GM18868 (cell line): ENCODE results near the gene DEGS2.
"Not testable (repeated sequence)": the region's sequence is repeated elsewhere in the genome, so short reads cannot be mapped to it uniquely, and the experiment has no call there.

Experiments
- ATAC-seq: cut with Tn5 transposase; IDR thresholded peaks from one replicate; pipeline ENCODE4 v1.9.1; 2021; ENCODE audit warnings: mild to moderate bottlenecking, moderate library complexity; ENCODE audit not compliant: unreplicated experiment

Gene DEGS2

DNA sequence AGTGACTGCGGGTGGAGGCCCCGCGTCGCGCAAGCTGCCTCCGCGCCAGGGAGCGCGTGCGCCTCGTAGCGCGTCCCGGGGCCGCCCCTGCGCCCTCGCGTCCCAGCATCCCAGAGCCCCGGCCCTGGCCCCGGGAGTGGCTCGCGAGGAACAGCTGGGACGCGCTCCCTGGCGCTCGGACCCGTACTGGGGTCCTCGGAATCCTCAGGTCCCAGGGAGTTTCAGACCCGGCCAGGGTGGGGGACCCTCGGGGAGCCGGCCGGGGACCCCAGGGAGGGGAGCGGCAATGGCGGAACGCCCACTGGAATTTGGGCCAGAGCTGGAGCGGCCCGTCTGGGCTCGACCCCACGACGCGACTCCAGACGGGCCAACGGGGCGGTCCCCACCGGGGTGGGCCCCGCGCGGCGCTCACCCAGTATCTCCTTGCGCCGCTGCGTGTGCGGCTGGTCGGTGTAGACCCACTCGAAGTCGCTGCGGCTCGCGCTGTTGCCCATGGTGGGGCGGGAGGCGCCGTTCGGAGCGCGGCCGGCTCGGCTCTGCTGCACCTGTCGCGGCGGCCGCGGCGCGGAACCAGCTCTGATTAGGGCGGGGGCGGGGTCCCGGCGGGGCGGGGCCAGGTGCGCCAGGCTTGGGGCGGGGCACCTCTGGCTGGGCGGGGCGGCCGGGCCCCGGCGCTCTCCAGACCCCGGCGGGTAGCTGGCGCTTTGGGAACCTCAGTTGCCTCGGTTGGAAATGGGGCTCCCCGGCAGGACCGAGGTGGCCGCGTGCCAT lies at the start of gene DEGS2:
TSS of gene DEGS2 (minus strand) at position 552 of the 771 bp plus-strand sequence. CDS start at position 494, 58 bp downstream.
- ATAC-seq, result peak; percentile 61

DNA sequence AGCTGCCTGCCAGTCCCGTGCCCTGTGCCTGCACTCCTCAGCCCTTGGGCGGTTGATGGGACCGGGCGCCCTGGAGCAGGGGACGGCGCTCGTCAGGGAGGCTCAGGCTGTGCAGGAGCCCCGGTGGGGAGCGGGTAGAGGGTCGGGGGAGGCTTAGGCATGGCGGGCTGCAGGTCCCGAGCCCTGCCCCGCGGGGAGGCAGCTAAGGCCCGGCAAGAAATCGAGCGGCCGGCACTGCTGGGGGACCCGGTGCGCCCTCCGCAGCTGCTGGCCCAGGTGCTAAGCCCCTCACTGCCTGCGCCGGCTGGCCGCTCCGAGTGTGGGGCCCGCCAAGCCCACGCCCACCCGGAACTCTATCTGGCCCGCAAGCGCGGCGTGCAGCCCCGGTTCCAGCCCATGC lies 48.7 kb upstream of the DEGS2 start:
- not testable (repeated sequence) for ATAC-seq

DNA sequence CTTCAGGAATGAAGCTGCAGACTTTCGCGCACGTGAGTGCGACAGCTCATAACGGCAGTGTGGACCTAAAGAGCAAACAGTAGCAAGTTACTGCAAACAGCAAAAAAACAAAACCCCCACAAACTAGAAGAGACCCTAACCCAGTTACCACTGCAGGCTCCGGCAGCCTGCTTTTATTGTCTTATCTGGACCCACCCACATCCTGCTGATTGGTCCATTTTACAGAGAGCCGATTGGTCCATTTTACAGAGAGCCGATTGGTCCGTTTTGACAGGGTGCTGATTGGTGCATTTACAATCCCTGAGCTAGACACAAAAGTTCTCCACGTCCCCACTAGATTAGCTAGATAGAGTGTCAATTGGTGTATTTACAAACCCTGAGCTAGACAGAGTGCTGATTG lies 48.1 kb upstream of the DEGS2 start:
- not testable (repeated sequence) for ATAC-seq

DNA sequence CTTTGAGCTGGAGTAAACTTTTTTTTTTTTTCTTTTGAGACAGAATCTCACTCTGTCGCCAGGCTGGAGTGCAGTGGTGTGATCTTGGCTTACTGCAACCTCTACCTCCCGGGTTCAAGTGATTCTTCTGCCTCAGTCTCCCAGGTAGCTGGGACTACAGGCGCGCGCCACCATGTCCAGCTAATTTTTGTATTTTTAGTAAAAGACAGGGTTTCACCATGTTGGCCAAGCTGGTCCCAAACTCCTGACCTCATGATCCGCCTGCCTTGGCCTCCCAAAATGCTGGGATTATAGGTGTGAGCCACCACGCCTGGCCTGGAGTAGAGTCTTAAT lies 45.4 kb upstream of the DEGS2 start:
- ATAC-seq, result not testable (repeated sequence)

DNA sequence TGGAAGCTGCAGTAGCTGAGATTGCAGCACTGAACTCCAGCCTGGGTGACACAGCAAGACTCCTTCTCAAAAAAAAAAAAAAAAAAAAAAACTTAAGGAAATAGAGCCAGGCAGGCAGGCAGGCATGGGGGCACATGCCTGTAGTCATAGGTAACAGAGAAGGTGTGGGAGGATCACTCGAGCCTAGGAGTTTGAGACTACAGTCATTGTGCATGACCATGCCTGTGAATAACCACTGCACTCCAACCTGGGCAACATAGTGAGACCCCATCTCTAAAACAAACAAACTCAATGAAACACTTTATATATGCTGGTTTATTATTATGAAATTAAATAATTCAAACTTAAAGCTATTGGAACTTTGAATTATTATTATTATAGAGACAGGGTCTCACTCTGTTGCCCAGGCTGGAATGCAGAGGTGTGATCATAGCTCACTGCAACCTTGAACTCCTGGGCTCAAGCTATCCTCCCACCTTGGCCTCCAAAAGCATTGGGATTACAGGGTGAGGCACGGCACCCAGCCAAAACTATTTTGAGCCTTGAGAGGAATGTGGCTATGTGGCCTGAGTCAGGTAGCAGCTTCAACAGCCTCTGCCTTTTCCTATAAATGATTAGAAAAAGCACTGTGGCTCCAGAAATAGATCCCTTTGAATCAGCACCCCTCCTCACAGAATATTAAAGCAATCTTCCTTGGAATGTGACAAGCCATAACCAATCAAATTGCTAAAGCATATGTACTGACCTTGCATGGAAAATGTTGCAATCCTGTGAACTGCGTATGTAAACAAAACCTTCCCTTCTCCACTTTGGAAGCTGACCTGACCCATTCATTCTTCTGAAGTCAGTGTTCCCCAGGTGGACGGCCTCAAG lies 44.8 kb upstream of the DEGS2 start:
- ATAC-seq, result no peak

GRCh38 chr14:100203146-100203545 lies 43.7 kb upstream of the DEGS2 start:
- no peak for ATAC-seq

GRCh38 chr14:100202712-100203111 lies 43.3 kb upstream of the DEGS2 start:
- ATAC-seq, result no peak

DNA sequence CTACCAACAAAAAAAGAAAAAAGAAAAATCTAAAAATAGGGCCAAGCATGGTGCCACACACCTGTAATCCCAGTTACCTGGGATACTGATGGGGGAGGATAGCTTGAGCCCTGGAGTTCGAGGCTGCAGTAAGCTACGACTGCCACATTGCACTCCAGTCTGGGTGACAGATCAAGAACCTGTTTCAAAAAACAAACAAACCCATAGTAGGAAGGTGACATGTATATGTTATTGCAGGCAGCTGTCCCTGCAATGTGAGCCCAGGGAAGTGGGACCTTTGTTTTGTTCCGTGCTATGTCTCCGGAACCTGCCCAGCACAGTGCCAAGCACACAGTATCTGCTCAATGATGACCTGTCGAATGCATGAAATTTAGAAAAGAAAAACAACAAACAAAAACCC lies 42.3 kb upstream of the DEGS2 start:
- no peak for ATAC-seq

- no peak for ATAC-seq
Measured at GRCh38 chr14:100200311-100200710, 40.9 kb upstream of the DEGS2 start.

DNA sequence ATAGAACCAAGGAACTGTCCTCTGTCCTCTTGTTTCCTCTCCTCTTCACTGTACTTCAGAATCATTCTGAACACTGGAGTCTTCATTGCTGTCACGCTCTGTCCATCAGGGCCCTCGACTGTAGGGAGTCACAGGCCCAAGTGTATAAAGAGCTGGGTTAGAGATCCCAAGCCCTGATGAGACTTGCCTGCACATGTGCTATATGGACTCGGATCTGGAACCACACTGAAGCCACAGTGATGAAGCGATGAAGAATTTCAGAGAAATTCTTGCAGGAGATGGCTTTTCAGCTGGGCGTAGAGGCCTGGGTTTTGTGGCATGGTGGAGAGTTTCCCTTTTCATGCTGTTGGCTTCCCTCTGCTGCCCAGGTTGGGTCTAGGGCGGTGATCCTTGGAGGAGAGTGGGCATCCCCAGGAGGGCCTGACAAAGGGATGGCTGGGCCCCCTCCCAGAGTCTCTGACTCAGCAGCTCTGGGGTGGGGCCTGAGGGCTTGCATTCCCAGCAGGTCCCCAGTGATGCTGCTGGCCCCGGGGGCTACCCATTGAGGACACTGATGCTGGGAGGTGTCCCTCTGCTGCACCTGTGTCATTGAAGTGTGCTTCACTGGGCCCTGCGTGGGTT lies 39.9 kb upstream of the DEGS2 start:
- ATAC-seq, result no peak

DNA sequence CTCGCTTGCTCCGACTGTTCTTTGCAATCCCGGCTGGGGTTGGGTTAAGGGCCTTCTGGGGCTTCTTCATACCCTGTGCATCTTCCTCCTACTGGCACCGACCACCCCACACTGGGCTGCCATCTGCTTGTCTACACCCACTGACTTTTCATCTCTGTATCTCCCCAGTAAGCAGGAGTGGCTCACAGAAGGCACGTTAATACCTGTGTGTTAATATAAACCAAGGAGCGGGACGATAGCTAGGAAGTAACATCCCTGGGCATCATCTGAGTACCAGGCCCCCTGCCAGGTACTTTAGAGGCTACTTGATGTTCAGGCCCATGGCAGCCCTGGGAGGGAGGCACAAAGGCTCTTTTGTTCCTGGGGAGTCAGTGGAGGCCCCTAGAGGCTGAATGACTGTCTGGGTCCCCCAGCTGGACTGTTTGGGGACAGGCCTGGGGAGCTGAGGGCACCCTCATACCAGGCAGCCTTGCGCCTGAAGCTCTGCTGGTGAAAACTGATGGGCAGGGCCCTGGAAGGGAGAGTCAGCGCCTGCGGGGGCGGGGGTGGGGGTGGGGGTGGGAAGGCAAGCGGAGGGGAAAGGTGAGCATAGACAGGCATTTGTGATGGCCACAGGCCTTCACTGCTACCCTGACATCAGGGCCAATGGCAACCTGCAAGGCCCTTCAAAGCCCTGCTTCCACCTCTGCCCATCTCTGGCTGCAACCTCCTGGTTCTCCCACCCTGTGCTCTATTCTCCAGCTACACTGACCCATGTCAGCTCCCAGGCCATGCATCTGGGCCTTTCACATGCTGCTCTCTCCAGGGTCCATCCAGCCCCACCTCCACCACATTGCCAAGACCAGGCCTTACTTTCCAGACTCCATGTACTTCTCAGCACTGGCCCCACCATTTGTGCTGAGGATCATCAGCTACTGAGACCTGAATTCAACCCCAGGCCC lies 34.2 kb upstream of the DEGS2 start:
- no peak for ATAC-seq

- peak; percentile 99 for ATAC-seq
Measured at GRCh38 chr14:100192672-100193416, 33.4 kb upstream of the DEGS2 start.

DNA sequence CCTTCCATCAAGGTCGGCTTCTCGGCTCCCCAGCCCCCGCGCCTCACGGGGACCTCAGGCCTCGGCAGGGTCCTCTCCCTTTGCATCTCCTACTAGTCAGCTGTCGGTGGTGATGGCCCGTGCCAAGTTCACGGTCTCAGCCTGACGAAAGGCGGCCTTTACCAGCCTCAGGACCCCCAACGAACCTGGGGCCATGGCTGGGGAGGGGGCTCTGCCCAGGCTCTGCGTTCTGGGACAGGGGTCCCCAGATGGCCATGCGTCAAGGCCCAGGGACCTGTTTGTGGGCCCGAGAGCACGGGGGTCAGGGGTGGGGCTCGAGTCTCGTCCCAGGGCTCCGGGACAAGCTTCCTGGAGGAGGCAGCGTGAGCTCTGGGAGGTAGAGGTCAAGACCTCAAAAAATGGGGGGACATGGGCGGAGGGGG lies 32.8 kb upstream of the DEGS2 start:
- ATAC-seq, result no peak

- ATAC-seq, result no peak
Measured at GRCh38 chr14:100191584-100192249, 32.3 kb upstream of the DEGS2 start.

GRCh38 chr14:100190126-100190525 lies 30.7 kb upstream of the DEGS2 start:
- no peak for ATAC-seq

DNA sequence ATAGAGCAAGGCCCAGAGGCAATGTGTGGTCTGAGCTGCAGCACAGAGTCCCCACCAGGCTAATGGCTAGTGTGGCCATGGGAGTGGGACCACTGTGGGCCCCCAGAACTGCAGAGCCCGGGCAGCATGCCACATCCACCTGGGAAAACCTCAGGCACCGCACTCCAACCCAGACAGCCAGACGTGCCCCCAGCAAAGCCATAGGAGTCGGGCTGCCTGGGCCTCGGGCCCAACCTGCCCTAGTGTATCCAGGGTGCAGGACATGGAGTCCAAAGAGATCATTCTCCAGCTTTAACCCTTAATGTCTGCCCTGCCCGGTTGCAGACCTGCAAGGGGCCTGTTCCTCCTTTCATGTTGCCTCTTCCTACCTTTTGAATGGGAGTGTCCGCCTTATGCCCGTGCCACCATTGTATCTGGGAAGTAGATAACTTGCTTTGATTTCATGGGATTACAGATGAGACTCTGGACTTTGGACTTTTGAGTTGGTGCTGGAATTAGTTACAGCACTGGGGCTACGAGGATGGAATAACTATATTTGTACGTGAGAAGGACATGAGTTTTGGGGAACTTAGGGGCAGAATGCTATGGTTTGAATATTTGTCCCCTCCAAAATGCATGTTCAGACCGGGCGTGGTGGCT lies 29.1 kb upstream of the DEGS2 start:
- ATAC-seq, result no peak

GRCh38 chr14:100187247-100187833 lies 27.9 kb upstream of the DEGS2 start:
- ATAC-seq, result no peak

DNA sequence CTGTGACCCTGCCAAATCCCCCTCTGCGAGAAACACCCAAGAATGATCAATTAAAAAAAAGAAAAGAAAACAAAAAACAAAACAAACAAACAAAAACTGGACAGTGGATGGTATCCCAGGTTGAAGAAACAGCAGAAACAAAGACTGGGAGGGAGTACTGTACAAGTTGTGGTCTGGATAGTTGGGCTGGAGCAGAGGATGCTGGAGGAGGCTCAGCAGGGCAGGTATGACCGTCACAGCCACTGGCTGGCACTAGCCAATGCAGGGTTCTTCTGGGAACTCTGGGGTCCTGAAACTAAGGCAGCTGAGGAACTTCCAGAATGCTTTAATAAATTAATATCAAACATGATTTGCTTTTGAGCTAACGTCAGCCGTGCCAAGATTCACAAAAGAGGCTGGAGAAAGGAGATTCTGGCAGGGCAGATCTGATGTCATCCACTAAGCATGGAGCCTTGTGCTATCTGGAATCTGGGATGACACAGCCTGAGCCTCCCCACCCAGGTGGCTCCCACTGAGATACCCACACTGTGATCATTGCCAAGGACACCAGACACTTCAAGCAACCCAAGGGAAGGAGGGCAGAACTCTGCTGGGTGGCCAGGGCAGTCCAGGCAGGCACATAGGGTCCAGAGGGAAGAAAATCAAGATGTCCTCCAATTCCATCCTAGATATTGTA lies 22.6 kb upstream of the DEGS2 start:
- not testable (repeated sequence) for ATAC-seq
